Activated CD8-positive, alpha-beta memory T cell treated with anti-CD3 and anti-CD28 coated beads, Interleukin-2, amount 10 ng/mL, durations not matched to agents 7 days and 5 days (primary cell): ENCODE data around the gene PSMG3. TPM values are rescaled to one million over a fixed set of nuclear protein-coding genes. Genes with fewer than 3 reads are reported as not detected.

Source experiments
- total RNA-seq, 2 experiments: library from RNA; stranded (reverse); gene quantifications; one replicate each; pipeline ENCODE4 v1.2.3, GENCODE V29; 2021

The PSMG3 gene
- total RNA-seq, 2 experiments from 2014 or later = 37.2 to 37.9 TPM

Other genes with a start within 250 kb of the PSMG3 start
- gene MICALL2, start 110.6 kb downstream of the PSMG3 start, total RNA-seq = 1 to 10 TPM; 2.1 to 2.2 TPM
- gene INTS1, start 65.6 kb downstream of the PSMG3 start, total RNA-seq = 100 to 1,000 TPM in 1 of 2 experiments, 10 to 100 TPM in 1; 97.5 to 102 TPM
- 10 to 100 TPM; 22.4 to 22.9 TPM for gene MAFK, start 39.3 kb downstream of the PSMG3 start, total RNA-seq
- gene TMEM184A, start 13.8 kb downstream of the PSMG3 start, total RNA-seq = not detected
- gene ELFN1, start 100.2 kb upstream of the PSMG3 start, total RNA-seq = not detected